ENCODE results near the gene DCP2. TPM values are rescaled to one million over a fixed set of nuclear protein-coding genes. Genes with fewer than 3 reads are reported as not detected.
A peak's percentile ranks its signal among the peaks of the same experiment; 100 is the strongest.

The DCP2 gene
- total RNA-seq, 4 donors from 2014 or later, result 15.7 to 26.7 (median 17.7) TPM

DNA sequence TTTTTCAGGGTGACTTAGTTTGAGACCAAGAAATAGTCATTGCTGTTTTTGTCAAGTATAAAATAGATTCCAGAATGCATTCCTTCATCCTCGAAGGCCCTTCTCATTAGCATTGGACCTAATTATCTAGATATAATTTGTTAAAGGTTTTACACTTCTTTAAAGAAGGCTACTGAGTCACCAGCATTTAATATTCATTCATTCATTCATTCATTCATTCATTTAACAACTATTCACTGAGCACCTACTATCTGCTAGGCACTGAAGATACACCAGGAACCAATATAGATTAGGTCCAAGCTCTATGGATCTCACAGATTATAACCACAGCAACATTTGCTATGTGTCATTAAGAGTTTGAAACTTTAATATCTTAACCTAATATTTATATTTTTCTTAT, 43.5 kb upstream of the DCP2 start:
- 88% methylated on average over 1 of the region's 1 CpG for WGBS
- intact Hi-C loops (cut with DNase I), result no loop called here
- no peak for DNase-seq (ENCODE audit: extremely low spot score)
- peaks cover 0 to 4% (median 0%) of the 10 kb centered on the region in 4 donors for H3K4me1 ChIP-seq
- no peak overlapping the region for H3K27ac ChIP-seq (replicated peaks in 1 of 4)
- no peaks in the 10 kb centered on the region for H3K27me3 ChIP-seq
- no peaks in the 10 kb centered on the region for H3K9me3 ChIP-seq
- TF ChIP-seq EP300 (IDR thresholded peaks at IDR 0.05) (no peak), CTCF (IDR thresholded peaks at IDR 0.05) (no peak), POLR2AphosphoS5 (IDR thresholded peaks at IDR 0.05) (no peak), POLR2A (IDR thresholded peaks at IDR 0.05; ENCODE audit: low read depth) (no peak)
- H3K4me3 ChIP-seq, result no peak overlapping the region
- no peaks in the 10 kb centered on the region for H3K36me3 ChIP-seq

- TF ChIP-seq POLR2A (IDR thresholded peaks at IDR 0.05; ENCODE audit: low read depth), result no peak
- TF ChIP-seq CTCF (IDR thresholded peaks at IDR 0.05), result no peak
- no peak for TF ChIP-seq POLR2AphosphoS5 (IDR thresholded peaks at IDR 0.05)
- no peak for TF ChIP-seq EP300 (IDR thresholded peaks at IDR 0.05)
- H3K4me1 ChIP-seq, result peaks cover 0 to 4% (median 0%) of the 10 kb centered on the region in 4 donors
- DNase-seq (ENCODE audit: extremely low spot score), result no peak
- no peak overlapping the region for H3K27ac ChIP-seq (replicated peaks in 1 of 4)
- H3K4me3 ChIP-seq, result no peak overlapping the region
- H3K9me3 ChIP-seq, result no peaks in the 10 kb centered on the region
- no peaks in the 10 kb centered on the region for H3K36me3 ChIP-seq
- intact Hi-C loops (cut with DNase I), result no loop called here
- no peaks in the 10 kb centered on the region for H3K27me3 ChIP-seq
- 91% methylated on average over 1 of the region's 1 CpG for WGBS
Measured at GRCh38 chr5:112933651-112934365, 42.8 kb upstream of the DCP2 start.

DNA sequence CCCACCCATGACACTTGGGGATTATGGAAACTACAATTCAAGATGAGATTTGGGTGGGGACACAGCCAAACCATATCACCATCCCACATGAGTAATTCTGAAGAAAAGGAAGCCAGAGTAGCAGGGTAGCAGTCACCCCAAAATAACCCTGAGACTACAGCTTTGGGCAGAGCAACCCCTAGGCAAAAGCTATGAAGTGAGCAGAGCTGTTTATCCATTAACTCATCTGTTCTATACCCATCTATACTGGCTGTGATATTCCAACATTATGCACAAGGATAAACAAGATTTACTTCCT, 42.3 kb upstream of the DCP2 start:
- intact Hi-C loops (cut with DNase I), result no loop called here
- no peaks in the 10 kb centered on the region for H3K36me3 ChIP-seq
- no peak for DNase-seq (ENCODE audit: extremely low spot score)

GRCh38 chr5:112935675-112936074, 40.9 kb upstream of the DCP2 start:
- 96% methylated on average over 5 of the region's 5 CpGs for WGBS
- Histone ChIP-seq H3K27me3 (no peaks in the 10 kb centered on the region), H3K4me3 (no peak overlapping the region), H3K4me1 (peaks cover 0 to 4% (median 0%) of the 10 kb centered on the region in 4 donors), H3K36me3 (no peaks in the 10 kb centered on the region), H3K27ac (replicated peaks in 1 of 4) (no peak overlapping the region), H3K9me3 (no peaks in the 10 kb centered on the region)
- no peak for DNase-seq (ENCODE audit: extremely low spot score)
- TF ChIP-seq CTCF (IDR thresholded peaks at IDR 0.05) (no peak), EP300 (IDR thresholded peaks at IDR 0.05) (no peak), POLR2A (IDR thresholded peaks at IDR 0.05; ENCODE audit: low read depth) (no peak)
- intact Hi-C loops (cut with DNase I), result no loop called here

More for the DNA sequence above, 42.3 kb upstream of the DCP2 start:
- TF ChIP-seq EP300 (IDR thresholded peaks at IDR 0.05), result no peak
- TF ChIP-seq POLR2A (IDR thresholded peaks at IDR 0.05; ENCODE audit: low read depth), result no peak
- no peak for TF ChIP-seq CTCF (IDR thresholded peaks at IDR 0.05)
- TF ChIP-seq POLR2AphosphoS5 (IDR thresholded peaks at IDR 0.05), result no peak
- H3K4me3 ChIP-seq, result no peak overlapping the region
- H3K27ac ChIP-seq (replicated peaks in 1 of 4), result no peak overlapping the region
- no peaks in the 10 kb centered on the region for H3K9me3 ChIP-seq
- H3K27me3 ChIP-seq, result no peaks in the 10 kb centered on the region
- peaks cover 0 to 4% (median 0%) of the 10 kb centered on the region in 4 donors for H3K4me1 ChIP-seq

- WGBS, result 88% methylated on average over 8 of the region's 8 CpGs
- no peaks in the 10 kb centered on the region for H3K36me3 ChIP-seq
- DNase-seq (ENCODE audit: extremely low spot score), result peak; percentile 12
- intact Hi-C loops (cut with DNase I), result no loop called here
- H3K4me1 ChIP-seq, result peaks cover 0 to 4% (median 0%) of the 10 kb centered on the region in 4 donors
- no peak overlapping the region for H3K4me3 ChIP-seq
- TF ChIP-seq POLR2AphosphoS5 (IDR thresholded peaks at IDR 0.05) (no peak), EP300 (IDR thresholded peaks at IDR 0.05) (no peak), CTCF (IDR thresholded peaks at IDR 0.05) (no peak), POLR2A (IDR thresholded peaks at IDR 0.05; ENCODE audit: low read depth) (no peak)
- H3K9me3 ChIP-seq, result no peaks in the 10 kb centered on the region
- H3K27ac ChIP-seq (replicated peaks in 1 of 4), result no peak overlapping the region
- H3K27me3 ChIP-seq, result no peaks in the 10 kb centered on the region
Measured at GRCh38 chr5:112938286-112938685, 38.3 kb upstream of the DCP2 start.
